ENCODE measurements around the gene SNED1. TPM values are rescaled to one million over a fixed set of nuclear protein-coding genes. Genes with fewer than 3 reads are reported as not detected.

The SNED1 gene
- total and polyA plus RNA-seq, 4 donors: 0.65 to 18.1 (median 2.8) TPM

DNA sequence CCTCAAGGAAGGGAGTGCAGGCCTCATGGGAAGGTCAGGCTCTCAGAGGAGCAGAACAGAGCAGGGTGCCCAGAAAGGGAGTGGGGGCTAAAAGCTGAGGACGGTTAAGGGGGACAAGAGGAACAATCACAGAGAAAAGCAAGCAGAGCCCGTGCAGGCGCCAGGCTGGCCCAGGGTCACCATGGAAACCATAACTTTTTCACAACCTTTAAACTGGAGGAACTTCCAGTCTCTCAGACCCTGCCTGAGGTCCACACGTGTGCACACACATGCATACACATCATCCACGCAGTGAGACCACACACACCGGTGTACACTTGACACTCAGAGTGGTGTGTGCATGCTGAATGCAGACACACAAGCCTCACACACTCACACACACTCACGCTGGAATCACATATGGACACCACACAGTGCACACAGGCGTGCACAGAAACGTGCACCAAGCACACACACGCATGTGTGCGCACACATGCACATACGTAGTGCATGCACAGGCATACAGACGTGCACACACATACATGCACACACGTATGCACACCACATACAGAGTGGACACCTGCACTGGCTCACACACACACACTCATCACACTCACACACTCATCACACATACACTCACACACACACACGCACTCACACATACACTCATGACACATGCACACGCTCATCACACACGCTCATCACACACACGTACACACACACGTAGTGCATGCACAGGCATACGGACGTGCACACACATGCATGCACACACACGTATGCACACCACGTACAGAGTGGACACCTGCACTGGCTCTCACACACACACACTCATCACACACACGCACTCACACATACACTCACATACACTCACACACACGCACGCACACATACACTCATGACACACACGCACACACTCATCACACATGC is 37.2 kb upstream of the SNED1 start:
- Histone ChIP-seq H3K27ac (ENCODE audit: low read depth in 1 of 2, low read length in 2 of 2) (peak overlapping the region in 1 of 2 donors; percentile 41), H3K9ac (ENCODE audit: low read depth in 1 of 2, low read length in 2 of 2) (no peak overlapping the region), H3K4me3 (ENCODE audit: low read depth in 1 of 3, low read length in 3 of 3) (no peak overlapping the region), H3K4me1 (ENCODE audit: control insufficient read depth in 4 of 4, insufficient read depth in 4 of 4, low read length in 3 of 4) (peaks cover 0 to 33% (median 23%) of the 10 kb centered on the region in 4 donors), H3K36me3 (ENCODE audit: control insufficient read depth in 4 of 4, insufficient read depth in 3 of 4, low read depth in 1 of 4, low read length in 3 of 4) (no peaks in the 10 kb centered on the region), H3K27me3 (ENCODE audit: control insufficient read depth in 4 of 4, insufficient read depth in 4 of 4, low read length in 3 of 4) (no peaks in the 10 kb centered on the region), H3K9me3 (ENCODE audit: control insufficient read depth in 4 of 4, low read length in 3 of 4) (no peaks in the 10 kb centered on the region)
- 74% methylated on average over 27 of the region's 27 CpGs for WGBS
- DNase-seq (ENCODE audit: low spot score): peak; percentile 20
- TF ChIP-seq TAF1 (conservative IDR thresholded peaks at IDR 0.05) (no peak), HNF4A (conservative IDR thresholded peaks at IDR 0.05) (no peak), NR2F2 (IDR thresholded peaks at IDR 0.05) (no peak), YY1 (IDR thresholded peaks at IDR 0.05) (no peak), GABPA (IDR thresholded peaks at IDR 0.05 in 1 of 2, conservative IDR thresholded peaks at IDR 0.05 in 1 of 2) (no peak), FOXA2 (IDR thresholded peaks at IDR 0.05) (no peak), FOXA1 (IDR thresholded peaks at IDR 0.05) (no peak), SP1 (IDR thresholded peaks at IDR 0.05) (no peak), HNF4G (IDR thresholded peaks at IDR 0.05) (no peak), JUND (IDR thresholded peaks at IDR 0.05) (no peak), RXRA (IDR thresholded peaks at IDR 0.05) (no peak), RAD21 (IDR thresholded peaks at IDR 0.05) (no peak)
- TF ChIP-seq, protein P1, sequence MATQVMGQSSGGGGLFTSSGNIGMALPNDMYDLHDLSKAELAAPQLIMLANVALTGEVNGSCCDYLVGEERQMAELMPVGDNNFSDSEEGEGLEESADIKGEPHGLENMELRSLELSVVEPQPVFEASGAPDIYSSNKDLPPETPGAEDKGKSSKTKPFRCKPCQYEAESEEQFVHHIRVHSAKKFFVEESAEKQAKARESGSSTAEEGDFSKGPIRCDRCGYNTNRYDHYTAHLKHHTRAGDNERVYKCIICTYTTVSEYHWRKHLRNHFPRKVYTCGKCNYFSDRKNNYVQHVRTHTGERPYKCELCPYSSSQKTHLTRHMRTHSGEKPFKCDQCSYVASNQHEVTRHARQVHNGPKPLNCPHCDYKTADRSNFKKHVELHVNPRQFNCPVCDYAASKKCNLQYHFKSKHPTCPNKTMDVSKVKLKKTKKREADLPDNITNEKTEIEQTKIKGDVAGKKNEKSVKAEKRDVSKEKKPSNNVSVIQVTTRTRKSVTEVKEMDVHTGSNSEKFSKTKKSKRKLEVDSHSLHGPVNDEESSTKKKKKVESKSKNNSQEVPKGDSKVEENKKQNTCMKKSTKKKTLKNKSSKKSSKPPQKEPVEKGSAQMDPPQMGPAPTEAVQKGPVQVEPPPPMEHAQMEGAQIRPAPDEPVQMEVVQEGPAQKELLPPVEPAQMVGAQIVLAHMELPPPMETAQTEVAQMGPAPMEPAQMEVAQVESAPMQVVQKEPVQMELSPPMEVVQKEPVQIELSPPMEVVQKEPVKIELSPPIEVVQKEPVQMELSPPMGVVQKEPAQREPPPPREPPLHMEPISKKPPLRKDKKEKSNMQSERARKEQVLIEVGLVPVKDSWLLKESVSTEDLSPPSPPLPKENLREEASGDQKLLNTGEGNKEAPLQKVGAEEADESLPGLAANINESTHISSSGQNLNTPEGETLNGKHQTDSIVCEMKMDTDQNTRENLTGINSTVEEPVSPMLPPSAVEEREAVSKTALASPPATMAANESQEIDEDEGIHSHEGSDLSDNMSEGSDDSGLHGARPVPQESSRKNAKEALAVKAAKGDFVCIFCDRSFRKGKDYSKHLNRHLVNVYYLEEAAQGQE (IDR thresholded peaks at IDR 0.05): no peak
- TF ChIP-seq, protein P2, sequence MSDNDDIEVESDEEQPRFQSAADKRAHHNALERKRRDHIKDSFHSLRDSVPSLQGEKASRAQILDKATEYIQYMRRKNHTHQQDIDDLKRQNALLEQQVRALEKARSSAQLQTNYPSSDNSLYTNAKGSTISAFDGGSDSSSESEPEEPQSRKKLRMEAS (IDR thresholded peaks at IDR 0.05): no peak
- TF ChIP-seq, protein P3, sequence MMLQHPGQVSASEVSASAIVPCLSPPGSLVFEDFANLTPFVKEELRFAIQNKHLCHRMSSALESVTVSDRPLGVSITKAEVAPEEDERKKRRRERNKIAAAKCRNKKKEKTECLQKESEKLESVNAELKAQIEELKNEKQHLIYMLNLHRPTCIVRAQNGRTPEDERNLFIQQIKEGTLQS (IDR thresholded peaks at IDR 0.05): no peak
- TF ChIP-seq, protein P4, sequence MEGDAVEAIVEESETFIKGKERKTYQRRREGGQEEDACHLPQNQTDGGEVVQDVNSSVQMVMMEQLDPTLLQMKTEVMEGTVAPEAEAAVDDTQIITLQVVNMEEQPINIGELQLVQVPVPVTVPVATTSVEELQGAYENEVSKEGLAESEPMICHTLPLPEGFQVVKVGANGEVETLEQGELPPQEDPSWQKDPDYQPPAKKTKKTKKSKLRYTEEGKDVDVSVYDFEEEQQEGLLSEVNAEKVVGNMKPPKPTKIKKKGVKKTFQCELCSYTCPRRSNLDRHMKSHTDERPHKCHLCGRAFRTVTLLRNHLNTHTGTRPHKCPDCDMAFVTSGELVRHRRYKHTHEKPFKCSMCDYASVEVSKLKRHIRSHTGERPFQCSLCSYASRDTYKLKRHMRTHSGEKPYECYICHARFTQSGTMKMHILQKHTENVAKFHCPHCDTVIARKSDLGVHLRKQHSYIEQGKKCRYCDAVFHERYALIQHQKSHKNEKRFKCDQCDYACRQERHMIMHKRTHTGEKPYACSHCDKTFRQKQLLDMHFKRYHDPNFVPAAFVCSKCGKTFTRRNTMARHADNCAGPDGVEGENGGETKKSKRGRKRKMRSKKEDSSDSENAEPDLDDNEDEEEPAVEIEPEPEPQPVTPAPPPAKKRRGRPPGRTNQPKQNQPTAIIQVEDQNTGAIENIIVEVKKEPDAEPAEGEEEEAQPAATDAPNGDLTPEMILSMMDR (IDR thresholded peaks at IDR 0.05; ENCODE audit: low read depth, low read length, missing input control): no peak
- TF ChIP-seq, protein P5, sequence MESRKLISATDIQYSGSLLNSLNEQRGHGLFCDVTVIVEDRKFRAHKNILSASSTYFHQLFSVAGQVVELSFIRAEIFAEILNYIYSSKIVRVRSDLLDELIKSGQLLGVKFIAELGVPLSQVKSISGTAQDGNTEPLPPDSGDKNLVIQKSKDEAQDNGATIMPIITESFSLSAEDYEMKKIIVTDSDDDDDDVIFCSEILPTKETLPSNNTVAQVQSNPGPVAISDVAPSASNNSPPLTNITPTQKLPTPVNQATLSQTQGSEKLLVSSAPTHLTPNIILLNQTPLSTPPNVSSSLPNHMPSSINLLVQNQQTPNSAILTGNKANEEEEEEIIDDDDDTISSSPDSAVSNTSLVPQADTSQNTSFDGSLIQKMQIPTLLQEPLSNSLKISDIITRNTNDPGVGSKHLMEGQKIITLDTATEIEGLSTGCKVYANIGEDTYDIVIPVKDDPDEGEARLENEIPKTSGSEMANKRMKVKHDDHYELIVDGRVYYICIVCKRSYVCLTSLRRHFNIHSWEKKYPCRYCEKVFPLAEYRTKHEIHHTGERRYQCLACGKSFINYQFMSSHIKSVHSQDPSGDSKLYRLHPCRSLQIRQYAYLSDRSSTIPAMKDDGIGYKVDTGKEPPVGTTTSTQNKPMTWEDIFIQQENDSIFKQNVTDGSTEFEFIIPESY (IDR thresholded peaks at IDR 0.05): no peak
